PC-3 (cell line): ENCODE results near the gene MYO7A.

Source experiments
- EZH2 ChIP-seq: fragments of 300-600 bp; sonication (generic); IDR thresholded peaks from one replicate; pipeline ENCODE4 v1.6.1; 2017; ENCODE audit warnings: antibody characterized with exemption, mild to moderate bottlenecking, low read length; ENCODE audit not compliant: unreplicated experiment
- TF ChIP-seq, protein P1 (sequence below): fragments of 300-600 bp; sonication (generic); conservative IDR thresholded peaks from 2 replicates; pipeline ENCODE4 v1.5.1; 2017; ENCODE audit warnings: antibody characterized with exemption, low read depth, mild to moderate bottlenecking, low read length

DNA sequence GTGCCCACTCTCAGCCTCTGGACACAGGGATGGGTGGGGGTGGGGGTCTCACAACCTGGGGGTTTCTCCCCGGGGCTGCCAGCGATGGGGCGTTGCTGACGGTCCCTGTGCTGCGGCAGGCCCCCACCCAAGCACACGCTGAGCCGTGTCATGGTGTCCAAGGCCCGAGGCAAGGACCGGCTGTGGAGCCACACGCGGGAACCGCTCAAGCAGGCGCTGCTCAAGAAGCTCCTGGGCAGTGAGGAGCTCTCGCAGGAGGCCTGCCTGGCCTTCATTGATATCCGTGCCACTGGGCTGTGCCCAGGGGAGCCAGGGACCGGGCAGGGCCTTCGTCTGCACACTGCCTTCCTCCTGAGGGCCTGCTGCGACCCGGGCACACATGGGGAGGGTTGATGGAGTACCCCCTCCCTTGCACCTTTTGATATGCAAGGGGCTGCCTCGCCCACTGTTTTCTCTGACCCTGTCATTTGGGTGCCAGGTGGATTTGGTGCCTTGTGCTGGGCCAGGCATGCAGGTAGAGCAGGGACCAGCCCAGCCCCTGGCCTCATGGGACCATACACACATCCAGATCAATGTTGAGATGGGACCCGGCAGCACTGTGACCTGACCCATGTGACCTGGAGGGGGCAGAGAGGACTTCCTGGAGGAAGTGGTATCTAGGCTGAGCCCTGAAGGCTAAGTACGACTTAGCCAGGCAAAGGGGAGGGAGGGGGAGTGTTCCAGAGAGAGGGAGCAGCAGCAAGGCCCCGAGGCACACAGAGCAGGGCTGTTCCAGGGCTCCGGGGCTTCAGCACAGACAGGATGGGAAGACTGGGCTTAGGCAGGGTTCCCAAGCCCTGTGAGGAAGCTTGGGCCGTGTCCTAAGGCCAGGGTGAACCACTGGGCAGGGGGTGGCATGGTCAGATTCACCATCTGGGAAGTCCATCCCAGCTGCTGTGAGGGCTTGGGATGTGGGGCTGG lies 75.2 kb downstream of the MYO7A start:
- TF ChIP-seq, protein P1, sequence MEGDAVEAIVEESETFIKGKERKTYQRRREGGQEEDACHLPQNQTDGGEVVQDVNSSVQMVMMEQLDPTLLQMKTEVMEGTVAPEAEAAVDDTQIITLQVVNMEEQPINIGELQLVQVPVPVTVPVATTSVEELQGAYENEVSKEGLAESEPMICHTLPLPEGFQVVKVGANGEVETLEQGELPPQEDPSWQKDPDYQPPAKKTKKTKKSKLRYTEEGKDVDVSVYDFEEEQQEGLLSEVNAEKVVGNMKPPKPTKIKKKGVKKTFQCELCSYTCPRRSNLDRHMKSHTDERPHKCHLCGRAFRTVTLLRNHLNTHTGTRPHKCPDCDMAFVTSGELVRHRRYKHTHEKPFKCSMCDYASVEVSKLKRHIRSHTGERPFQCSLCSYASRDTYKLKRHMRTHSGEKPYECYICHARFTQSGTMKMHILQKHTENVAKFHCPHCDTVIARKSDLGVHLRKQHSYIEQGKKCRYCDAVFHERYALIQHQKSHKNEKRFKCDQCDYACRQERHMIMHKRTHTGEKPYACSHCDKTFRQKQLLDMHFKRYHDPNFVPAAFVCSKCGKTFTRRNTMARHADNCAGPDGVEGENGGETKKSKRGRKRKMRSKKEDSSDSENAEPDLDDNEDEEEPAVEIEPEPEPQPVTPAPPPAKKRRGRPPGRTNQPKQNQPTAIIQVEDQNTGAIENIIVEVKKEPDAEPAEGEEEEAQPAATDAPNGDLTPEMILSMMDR, result no peak
- TF ChIP-seq EZH2, result no peak
